Measurements from ENCODE around the gene CLMP.
A peak's percentile ranks its signal among the peaks of the same experiment; 100 is the strongest.

The CLMP gene, protein sequence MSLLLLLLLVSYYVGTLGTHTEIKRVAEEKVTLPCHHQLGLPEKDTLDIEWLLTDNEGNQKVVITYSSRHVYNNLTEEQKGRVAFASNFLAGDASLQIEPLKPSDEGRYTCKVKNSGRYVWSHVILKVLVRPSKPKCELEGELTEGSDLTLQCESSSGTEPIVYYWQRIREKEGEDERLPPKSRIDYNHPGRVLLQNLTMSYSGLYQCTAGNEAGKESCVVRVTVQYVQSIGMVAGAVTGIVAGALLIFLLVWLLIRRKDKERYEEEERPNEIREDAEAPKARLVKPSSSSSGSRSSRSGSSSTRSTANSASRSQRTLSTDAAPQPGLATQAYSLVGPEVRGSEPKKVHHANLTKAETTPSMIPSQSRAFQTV

DNA sequence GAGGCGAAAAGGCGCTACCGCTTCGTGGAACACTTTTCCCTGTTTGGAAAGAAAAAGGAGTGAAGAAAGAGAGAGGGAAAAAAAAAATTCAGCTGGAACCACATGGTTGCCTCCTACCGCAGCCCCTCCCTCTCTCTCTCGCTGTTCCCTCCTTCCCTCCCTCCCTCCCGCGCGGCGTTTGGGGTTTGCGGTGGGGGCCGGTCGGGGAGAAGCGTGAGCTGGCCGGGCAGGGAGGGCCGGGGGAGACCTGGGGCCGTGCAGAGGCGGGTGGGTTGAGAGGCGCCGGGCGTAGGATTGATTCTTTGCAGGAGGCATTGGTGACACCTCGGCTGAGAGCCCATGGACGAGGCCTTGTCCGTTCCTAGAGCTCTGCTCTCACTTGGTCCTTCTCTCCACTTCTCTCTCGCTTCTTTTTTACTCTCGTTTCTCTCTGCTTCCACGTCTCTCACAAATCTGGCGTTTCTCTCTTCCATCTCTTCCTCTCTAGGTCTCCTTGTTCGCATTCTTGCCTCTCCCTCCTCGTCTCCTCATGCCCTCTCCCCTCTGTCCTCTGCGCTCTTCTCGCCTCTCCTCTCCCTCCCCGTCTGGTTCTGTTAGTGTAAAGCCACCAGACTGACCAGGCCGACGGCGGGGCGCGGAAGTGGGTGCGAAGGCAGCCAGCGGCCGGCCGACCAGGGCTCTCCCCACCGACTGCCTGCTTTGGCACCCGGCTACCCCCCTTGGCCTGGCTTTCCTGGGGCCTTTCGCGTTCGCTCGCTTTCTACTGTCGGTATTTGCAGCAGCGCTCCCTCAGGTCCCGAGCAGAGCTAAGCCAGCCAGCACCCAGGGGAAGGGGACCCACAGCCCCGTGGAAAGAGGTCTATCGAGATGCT, at the start of gene CLMP:
CLMP (minus strand) TSS at position 61 of the 872 bp plus-strand sequence. CDS start 308 bp downstream, outside the sequence.
- in situ Hi-C loops (cut with HindIII; ENCODE audit: low pct_ligation_motif_present, low pct_unique_long_range_greater_than_20kb, low sequenced_read_pairs): no loop called here
- peak; percentile 47 for DNase-seq

DNA sequence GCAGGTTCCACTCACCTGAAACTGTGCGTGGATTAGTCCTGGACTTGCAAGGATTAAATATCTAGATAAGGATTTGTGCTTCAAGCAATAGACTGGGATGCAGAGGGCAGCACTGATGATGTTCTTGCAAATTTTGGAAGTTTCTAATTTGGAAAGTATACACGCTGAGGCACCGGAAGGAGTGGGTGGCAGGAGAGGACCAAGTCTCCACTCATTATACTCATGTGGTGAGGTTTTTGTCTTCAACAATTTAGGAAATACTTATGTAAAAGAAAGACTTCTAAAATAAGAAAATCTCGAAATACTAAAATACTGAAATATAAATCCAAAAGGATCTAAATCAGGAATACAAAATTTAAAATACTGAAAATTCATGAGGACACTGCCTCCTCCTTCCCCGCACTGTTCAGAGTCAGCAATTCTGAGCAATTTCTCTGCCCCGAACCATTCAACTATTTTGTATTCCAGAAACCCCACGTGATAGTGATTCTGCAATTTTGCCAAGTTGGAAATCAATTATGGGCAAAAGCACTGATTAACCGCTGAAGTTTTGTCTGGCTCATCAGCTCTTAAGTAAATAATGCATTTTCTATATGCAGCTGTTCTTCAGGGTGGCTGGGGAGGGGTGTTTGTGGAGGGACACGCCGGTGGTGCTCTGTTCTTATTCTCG, 47.0 kb upstream of the CLMP start:
- DNase-seq: no peak
- in situ Hi-C loops (cut with HindIII; ENCODE audit: low pct_ligation_motif_present, low pct_unique_long_range_greater_than_20kb, low sequenced_read_pairs): no loop called here

DNA sequence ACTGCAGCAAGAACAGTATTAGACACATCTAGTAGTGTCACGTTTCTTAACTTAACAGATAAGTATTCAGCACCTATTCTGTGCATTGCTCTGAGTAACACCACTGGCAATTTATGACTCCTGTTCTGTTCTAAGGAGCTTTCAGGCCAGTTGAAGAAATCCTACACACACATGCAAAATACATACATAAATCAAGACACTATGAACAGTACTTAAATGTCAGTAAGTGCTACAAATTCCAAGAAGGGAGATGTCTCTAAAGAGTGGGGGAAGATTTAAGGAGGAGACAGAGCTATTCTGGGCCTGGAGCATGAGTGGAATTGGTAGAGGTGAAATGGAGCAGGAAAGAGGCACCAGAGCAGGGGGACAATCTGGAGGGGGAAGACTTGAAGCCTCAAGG, 46.2 kb upstream of the CLMP start:
- no peak for DNase-seq
- in situ Hi-C loops (cut with HindIII; ENCODE audit: low pct_ligation_motif_present, low pct_unique_long_range_greater_than_20kb, low sequenced_read_pairs): no loop called here

DNA sequence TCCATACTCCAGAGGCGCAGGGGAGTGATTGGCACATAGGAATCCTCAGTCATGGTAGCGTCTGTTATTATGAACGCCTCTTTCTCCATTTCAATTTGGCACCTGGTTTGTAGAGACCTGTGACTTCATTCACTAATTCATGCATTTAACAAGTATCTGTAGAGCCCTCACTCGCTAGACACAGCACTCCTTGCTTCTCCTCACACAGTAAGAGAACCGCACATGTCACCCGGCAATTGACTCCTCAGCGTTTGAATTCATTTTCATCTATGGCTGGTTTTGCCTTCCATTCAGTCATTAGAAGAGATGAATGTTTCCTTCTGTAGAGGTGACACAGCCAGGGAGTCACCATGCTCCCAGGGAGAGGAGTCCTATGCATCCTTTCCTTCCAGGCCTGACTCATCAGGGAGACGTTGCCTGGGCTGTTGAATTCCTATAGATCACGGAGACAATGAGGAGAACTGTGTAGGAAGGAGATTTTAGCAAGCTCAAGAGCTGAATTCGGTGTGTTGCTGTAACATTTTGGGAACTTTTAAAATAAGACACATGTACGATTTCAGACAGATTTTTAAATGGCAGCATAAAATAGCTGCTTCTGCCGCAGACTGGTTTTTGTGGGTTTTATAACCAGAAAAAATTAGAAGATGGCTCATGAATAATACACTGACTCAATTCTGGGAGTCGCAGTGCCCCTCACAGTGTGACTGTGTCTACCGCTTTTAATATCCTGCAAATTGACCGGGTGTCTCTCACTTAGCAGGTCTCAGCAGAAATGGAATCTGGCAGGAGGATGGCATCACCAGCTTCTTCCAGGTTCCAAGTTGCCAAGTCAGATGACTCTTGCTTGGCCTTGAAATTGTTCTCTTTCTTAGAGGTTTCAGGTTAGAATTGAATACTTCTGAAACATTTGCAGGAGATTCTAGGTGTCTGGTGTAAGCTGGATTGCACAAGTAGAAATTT, 44.4 kb upstream of the CLMP start:
- in situ Hi-C loops (cut with HindIII; ENCODE audit: low pct_ligation_motif_present, low pct_unique_long_range_greater_than_20kb, low sequenced_read_pairs): no loop called here
- DNase-seq: no peak

DNA sequence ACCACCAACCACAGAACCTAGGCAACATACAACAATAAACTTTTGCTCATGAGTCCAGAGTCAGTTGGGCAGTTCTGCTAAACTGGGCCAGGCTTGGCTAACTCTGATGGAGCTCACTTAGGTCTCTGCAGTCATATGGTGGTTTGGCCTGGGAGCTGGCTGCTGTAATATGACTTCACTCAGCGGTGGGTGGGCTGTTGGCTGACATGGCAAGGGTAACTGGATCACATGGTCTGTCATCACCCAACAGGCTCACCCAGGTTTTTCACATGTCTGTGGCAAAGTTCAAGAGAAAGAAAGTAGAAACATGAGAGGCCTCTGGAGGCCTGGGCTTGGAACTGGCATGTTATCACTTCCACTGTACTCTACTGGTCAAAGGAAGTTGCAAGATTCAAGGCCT, 43.2 kb upstream of the CLMP start:
- in situ Hi-C loops (cut with HindIII; ENCODE audit: low pct_ligation_motif_present, low pct_unique_long_range_greater_than_20kb, low sequenced_read_pairs): no loop called here
- no peak for DNase-seq

DNA sequence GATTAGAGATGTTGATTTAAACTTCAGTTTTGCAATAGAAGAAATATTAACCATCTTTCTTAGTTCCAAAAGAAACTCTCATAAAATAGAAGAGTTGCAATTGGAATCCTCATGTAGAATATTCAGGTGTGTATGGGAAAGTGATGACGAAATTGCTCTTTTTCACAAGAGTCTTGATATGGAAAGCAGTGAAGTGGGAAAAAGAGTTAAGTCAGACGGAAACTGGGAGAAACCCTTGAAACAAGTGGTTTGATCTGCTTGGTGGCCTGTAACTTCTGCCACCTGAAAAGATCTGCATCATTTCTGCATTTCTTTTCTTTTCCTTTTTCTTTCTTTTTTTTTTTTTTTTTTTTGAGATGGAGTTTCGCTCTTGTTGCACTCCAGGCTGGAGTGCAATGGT, 41.8 kb upstream of the CLMP start:
- DNase-seq: no peak
- in situ Hi-C loops (cut with HindIII; ENCODE audit: low pct_ligation_motif_present, low pct_unique_long_range_greater_than_20kb, low sequenced_read_pairs): no loop called here

DNA sequence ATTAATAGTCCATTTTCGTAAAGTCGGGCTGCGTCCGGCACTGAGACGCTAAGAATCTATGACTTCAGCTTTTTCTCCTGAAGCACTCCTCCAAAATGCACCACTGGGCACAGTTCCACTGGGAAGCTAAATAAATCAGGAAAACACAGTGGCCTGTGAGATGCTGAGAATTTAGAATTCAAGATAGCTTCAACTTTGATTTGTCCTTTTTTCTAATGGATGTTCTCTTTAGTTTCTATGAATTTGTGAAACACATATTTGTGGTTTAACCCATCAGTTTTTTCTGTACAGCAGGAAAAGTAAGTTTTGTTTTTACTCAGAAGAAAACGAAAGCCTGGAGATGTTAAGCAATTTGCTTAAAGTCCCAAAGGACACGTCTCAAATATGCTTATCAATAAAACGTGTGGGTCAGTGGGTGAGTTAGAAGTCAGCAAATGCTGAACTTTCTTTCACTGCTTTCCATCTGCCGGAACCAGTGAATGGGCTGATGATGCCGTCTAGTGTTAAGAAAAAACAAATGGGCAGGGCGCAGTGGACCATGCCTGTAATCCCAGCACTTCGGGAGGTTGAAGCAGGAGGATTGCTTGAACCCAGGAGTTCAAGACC, 40.7 kb upstream of the CLMP start:
- in situ Hi-C loops (cut with HindIII; ENCODE audit: low pct_ligation_motif_present, low pct_unique_long_range_greater_than_20kb, low sequenced_read_pairs): no loop called here

DNA sequence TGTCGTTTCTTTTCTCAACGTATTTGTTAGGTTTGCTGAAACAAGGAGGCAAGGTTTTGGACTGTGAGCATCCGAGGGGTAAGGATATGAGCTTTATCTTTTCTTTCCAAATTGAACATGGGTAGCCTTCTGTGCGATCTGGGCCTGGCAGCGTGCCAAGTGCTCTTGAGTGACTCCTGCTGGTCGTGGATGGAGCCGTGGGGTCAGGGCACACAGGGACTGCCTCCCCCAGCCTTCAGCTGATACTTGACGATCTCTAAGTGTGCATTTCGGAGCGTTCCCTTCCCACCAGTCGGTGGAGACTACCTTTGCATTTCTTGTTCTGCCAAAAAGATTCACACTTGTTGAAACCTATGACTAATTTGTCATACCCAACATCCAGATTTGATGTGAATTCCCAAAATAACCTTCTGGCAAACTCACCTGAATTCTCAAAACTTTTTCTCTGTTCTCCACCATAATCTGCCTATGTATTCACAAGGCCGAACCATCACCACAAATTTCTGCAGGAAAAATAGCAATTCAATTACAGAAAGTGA, 40.1 kb upstream of the CLMP start:
- DNase-seq: peak; percentile 40
- in situ Hi-C loops (cut with HindIII; ENCODE audit: low pct_ligation_motif_present, low pct_unique_long_range_greater_than_20kb, low sequenced_read_pairs): no loop called here

More for the DNA sequence above, 40.7 kb upstream of the CLMP start:
- no peak for DNase-seq

DNA sequence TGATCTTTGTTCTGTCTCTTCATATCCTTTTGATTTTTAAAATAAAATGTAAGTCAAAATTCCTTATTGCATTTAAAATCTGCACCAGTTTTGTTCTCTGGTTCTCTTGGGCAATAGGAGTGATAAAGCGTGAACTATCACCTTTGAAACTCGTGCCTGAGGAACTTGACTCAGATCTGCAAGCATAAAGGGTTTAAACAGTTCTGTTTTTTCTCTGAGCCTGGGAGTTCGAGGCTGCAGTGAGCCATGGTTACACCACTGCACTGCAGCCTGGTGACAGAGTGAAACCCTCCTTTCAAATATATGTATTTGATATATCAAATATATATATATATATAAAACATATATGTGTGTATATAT, 38.9 kb upstream of the CLMP start:
- in situ Hi-C loops (cut with HindIII; ENCODE audit: low pct_ligation_motif_present, low pct_unique_long_range_greater_than_20kb, low sequenced_read_pairs): no loop called here
- DNase-seq: no peak

DNA sequence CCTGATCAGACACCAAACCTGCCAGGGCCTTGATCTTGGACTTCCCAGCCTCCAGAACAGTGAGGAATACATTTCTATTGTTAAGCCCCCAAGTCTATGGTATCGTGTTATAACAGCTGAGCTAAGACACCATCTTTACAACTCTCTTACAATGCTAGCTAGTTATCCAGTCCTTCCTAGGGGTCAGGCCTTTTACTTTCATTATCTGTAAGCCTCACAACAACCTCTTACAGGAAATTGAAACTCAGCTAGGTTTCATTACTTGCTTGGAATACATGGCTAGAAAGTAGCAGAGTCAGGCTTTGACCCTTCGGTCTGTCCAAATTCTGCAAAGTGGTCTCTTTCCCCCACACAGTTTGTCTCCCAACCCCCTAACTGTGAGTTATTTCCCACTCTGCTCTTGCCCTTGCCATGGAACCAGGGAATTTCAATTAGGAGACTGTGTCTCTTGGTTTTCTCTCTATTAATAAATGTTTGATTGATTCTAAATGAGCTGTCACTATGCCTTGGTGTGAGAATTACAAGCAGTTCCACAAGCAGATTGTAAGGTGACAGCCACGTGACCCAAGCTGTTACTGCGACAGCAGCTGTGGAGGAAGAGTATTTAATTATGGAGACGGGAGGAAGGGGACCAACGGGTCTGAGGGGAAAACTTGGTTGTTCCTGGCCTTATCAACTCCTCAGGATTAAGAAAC, 38.4 kb upstream of the CLMP start:
- in situ Hi-C loops (cut with HindIII; ENCODE audit: low pct_ligation_motif_present, low pct_unique_long_range_greater_than_20kb, low sequenced_read_pairs): no loop called here

DNA sequence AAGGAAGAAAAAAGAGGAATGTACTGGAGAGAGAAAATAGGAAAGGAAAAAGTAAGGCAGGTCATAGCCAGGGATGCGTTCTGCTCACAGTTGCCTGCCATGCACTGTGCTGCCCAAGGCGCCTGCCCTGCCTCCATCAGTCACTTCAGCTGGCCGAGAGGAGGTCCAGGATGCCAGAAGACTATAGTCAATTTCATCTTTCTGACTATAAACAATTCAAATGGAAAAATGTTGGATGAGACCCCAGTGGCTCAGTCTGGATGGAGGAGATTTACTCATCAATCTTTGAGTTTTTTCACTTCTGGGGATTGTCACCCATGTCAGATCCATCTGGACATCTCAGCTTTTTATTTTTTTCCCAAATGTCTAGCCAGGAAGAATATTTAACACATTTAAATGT, 36.7 kb upstream of the CLMP start:
- DNase-seq: no peak
- in situ Hi-C loops (cut with HindIII; ENCODE audit: low pct_ligation_motif_present, low pct_unique_long_range_greater_than_20kb, low sequenced_read_pairs): no loop called here

More for the DNA sequence above, 38.4 kb upstream of the CLMP start:
- DNase-seq: peak; percentile 7

DNA sequence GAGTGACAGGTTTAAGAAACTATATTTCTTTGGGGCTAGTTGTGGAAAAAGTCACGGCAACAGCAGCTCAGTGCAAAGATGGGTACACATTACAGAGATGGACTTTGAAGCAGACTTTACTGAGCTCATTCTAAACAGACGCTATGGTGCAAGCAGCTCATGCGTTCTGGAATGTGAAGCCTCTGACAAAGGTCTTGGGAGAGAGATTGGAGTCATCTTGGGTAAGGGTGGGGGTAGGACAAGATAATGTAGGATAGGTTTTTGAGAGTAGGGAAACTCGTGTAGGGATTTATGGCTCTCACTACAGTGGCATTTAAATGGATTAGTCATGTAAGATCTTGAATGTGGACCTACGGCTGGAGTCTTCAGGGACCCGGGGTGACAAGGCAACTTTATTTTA, 36.2 kb upstream of the CLMP start:
- in situ Hi-C loops (cut with HindIII; ENCODE audit: low pct_ligation_motif_present, low pct_unique_long_range_greater_than_20kb, low sequenced_read_pairs): no loop called here
- no peak for DNase-seq

DNA sequence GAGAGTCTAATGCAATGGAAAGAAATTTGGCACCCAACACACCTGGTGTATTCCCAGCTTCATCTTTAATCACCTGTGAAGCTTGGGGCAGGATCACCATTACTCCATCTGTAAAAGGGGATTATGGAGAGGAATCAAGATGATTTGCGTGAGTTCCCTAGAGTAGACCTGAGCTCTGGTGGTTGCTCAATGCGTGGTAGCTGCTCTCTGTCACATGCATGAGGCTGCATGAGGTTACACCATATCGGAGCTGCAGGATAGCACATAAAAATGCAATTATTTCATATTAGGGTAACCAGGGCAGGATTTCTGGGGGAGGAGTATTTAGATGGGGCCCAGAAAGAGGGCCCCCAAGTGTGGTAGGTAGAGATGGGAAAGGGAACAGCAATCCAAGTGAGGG, 35.3 kb upstream of the CLMP start:
- no peak for DNase-seq
- in situ Hi-C loops (cut with HindIII; ENCODE audit: low pct_ligation_motif_present, low pct_unique_long_range_greater_than_20kb, low sequenced_read_pairs): no loop called here

DNA sequence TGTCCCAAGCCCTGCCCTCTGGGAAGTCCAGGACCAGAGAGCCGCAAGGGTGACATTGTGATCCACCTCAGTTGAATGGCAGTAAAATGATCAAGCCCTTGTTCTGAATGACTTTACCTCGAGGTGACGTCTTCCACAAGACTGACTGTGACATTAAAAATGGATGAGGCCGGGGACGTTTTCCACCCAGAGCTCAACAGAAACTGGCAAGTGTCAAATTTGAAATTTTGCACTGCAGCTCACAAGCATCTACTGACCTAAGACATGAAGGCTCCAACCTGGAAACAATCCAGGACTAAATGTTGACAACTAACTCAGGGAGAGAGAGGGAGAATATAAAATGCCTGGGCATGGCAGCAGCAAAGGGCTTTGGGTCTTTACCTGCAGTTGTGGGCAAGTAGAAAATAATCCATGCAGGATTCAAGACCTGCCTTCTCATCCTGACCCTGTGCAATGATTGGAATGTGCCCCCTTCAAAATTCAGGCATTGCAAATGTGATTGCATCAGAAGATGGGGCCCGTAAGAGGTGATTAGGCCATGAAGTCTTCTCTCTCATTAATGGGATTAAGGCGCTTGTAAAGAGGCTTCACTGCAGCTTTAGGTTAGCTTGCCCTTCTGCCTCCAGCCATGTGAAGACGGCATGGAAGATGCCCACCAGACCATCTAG, 33.6 kb upstream of the CLMP start:
- in situ Hi-C loops (cut with HindIII; ENCODE audit: low pct_ligation_motif_present, low pct_unique_long_range_greater_than_20kb, low sequenced_read_pairs): no loop called here
- DNase-seq: no peak

DNA sequence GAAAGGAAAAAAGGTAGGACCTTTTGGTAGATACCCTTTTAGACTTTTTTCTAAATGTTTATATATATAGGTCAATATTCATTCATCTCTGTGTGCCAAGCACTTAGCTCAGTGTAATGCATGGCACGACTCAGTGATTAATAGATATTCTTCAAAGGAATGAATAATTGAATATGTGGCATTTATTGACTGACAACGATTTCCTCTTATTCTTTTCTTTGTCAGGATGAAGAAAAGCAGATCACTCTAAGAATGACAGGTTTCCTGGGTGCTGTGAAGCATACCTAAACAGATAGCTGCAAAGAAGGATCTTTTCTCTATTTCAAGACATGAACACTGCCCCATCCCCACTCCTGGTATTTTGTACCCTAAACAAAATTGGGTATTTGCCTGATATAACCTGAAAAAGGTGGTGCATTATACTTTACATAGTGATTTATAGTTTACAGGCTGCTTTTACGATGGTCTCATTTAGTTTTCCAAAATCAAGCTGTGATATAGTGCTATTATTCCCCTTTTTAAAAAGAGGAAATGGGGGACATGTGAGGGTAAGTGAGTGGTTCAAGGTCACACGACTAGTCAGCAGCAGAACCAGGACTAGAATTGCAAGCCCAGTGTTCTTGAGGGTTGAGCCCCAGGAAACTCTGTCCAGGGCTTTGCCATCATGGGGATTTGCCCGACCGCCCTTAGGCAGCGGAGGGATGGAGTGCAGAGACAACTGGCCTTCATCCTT, 32.9 kb upstream of the CLMP start:
- in situ Hi-C loops (cut with HindIII; ENCODE audit: low pct_ligation_motif_present, low pct_unique_long_range_greater_than_20kb, low sequenced_read_pairs): no loop called here
- DNase-seq: no peak

DNA sequence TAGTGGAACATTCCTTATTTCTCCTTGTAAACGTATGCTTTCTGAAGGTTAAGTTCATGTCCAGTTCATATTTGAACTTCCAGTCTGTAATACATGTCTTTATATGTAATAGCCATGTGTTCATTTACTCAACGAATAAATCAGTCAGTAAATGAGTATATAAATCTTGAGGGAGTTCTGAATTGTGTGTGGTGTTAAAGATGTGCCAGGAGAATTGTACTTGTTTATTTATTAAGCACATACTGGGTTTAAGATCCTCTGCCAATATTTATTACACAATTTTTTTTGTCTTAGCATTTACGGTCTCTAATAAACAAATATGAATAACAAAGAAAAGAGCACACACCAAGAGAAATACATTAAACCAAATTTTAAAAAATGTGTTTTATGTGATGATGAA, 26.5 kb upstream of the CLMP start:
- in situ Hi-C loops (cut with HindIII; ENCODE audit: low pct_ligation_motif_present, low pct_unique_long_range_greater_than_20kb, low sequenced_read_pairs): no loop called here
- no peak for DNase-seq

All from ACHN (cell line).